ENCODE results near the gene LILRB1. TPM values are rescaled to one million over a fixed set of nuclear protein-coding genes. Genes with fewer than 3 reads are reported as not detected.

Gene LILRB1
- polyA plus RNA-seq, 1 of the 3 experiments (the other 2 are of a cell fraction), result not detected

DNA sequence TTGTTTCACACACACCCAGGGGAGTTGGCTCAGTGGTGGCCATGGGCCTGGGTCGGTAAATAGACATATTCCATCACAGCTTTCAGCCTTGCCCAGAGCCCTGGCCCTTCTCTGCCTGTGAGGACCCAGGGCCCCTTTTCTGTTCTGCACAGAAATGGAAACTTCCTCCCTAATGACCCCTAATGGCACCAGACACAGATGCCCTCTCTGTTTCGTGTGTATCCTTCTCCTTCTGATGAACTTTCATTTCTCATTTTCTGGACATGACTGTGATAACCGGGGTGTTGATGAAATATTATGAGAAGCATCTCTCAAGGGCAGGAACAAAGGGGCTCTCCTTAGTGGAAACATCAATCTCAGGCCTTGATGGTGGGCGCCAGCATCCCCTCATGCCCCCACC is 24.1 kb upstream of the LILRB1 start:
- DNase-seq, result no peak
- TF ChIP-seq RCOR1 (IDR thresholded peaks at IDR 0.05; ENCODE audit: low read length) (no peak), EZH2phosphoT487 (IDR thresholded peaks at IDR 0.05; ENCODE audit: borderline replicate concordance, low read depth) (no peak), CHD2 (IDR thresholded peaks at IDR 0.05; ENCODE audit: low read length, partially characterized antibody) (no peak)
- TF ChIP-seq, protein P1, sequence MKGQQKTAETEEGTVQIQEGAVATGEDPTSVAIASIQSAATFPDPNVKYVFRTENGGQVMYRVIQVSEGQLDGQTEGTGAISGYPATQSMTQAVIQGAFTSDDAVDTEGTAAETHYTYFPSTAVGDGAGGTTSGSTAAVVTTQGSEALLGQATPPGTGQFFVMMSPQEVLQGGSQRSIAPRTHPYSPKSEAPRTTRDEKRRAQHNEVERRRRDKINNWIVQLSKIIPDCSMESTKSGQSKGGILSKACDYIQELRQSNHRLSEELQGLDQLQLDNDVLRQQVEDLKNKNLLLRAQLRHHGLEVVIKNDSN (IDR thresholded peaks at IDR 0.05; ENCODE audit: borderline replicate concordance, low read depth), result no peak
- WGBS (ENCODE audit: low lambda C conversion rate), result 1% methylated on average over 4 of the region's 4 CpGs

DNA sequence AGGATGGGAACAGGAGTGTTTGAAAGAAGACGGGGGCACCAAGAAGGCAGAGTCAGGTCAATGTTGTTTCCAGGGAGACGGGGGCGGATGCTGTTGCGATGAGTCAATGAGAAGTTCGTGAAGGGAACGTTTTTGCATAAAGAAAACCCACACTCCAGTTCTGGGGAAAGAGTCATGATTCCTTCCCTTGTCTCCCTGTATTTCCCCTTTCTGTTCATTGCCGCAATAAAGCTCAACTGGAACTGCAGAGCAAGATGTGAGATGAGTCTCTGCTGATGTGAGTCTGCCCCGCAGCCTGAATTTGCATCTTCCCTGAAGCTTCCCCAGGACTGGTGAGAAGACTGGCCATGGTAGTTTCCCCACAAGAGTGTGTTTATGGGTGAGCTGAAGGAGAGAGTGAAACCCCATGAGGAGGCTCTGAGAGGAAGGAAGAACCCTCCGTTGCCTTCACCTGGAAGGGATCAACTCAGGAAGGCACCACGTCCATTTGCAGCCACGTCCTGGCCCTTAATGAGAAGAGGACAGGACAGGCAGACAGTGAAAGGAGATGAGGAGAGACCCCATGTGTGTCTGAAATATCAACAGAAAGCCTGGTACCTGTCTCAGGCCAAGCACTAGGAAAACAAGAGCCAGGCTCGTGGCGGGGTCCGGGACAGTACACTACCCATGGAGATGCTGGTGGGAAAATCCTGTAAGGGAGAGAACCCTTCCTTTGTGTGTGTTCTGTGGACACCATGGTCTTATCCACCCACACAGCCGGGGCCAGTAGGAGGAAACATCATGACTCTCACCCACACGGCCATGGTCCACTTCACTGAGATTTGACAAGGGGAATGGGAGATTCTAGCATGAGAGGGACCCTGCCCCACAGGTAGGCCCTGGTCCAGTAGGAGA is 23.1 kb upstream of the LILRB1 start:
- POLR2A ChIA-PET, result no interaction called here

More for the DNA sequence above, 24.1 kb upstream of the LILRB1 start:
- Histone ChIP-seq H3K36me3 (replicated peaks in 1 of 2; ENCODE audit: control insufficient read depth in 1 of 2, insufficient read depth in 2 of 2, low read length in 1 of 2) (no peaks in the 10 kb centered on the region), H3K79me2 (ENCODE audit: insufficient read depth) (no peaks in the 10 kb centered on the region), H3K27me3 (ENCODE audit: insufficient read depth) (peaks cover 10% of the 10 kb centered on the region), H3K27ac (ENCODE audit: low read depth in 2 of 2, low read length in 1 of 2) (no peak overlapping the region), H2AFZ (ENCODE audit: low read depth) (no peak overlapping the region), H3F3A (replicated peaks; ENCODE audit: insufficient read depth) (no peaks in the 10 kb centered on the region), H3K4me2 (no peak overlapping the region), H3K9me2 (no peaks in the 10 kb centered on the region), H3K9ac (no peak overlapping the region), H3K9me3 (peaks cover 9% of the 10 kb centered on the region; the same call in 1 of the 2 replicates), H4K20me1 (ENCODE audit: insufficient read depth) (no peaks in the 10 kb centered on the region), H3K4me3 (ENCODE audit: low read depth in 2 of 2, low read length in 1 of 2) (no peak overlapping the region), H3K4me1 (ENCODE audit: control insufficient read depth in 1 of 2, insufficient read depth in 2 of 2, low read depth in 1 of 2, low read length in 1 of 2) (no peaks in the 10 kb centered on the region)
- ChIA-PET POLR2A (no interaction called here), CTCF (no interaction called here)

More for the DNA sequence above, 23.1 kb upstream of the LILRB1 start:
- peaks cover 9% of the 10 kb centered on the region; the same call in 1 of the 2 replicates for H3K9me3 ChIP-seq
- H3K9ac ChIP-seq, result no peak overlapping the region
- H2AFZ ChIP-seq (ENCODE audit: low read depth), result no peak overlapping the region
- TF ChIP-seq RFX5 (IDR thresholded peaks at IDR 0.05; ENCODE audit: low read length) (no peak), RXRA (IDR thresholded peaks at IDR 0.05; ENCODE audit: borderline replicate concordance, low read depth) (no peak), NRF1 (IDR thresholded peaks at IDR 0.05; ENCODE audit: low read depth, low read length) (no peak), TCF12 (IDR thresholded peaks at IDR 0.05) (no peak)
- TF ChIP-seq, protein P1 (IDR thresholded peaks at IDR 0.05; ENCODE audit: borderline replicate concordance, low read depth), result no peak
- TF ChIP-seq, protein P2, sequence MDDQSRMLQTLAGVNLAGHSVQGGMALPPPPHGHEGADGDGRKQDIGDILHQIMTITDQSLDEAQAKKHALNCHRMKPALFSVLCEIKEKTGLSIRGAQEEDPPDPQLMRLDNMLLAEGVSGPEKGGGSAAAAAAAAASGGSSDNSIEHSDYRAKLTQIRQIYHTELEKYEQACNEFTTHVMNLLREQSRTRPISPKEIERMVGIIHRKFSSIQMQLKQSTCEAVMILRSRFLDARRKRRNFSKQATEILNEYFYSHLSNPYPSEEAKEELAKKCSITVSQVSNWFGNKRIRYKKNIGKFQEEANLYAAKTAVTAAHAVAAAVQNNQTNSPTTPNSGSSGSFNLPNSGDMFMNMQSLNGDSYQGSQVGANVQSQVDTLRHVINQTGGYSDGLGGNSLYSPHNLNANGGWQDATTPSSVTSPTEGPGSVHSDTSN (IDR thresholded peaks at IDR 0.05), result no peak
- TF ChIP-seq, protein P3, sequence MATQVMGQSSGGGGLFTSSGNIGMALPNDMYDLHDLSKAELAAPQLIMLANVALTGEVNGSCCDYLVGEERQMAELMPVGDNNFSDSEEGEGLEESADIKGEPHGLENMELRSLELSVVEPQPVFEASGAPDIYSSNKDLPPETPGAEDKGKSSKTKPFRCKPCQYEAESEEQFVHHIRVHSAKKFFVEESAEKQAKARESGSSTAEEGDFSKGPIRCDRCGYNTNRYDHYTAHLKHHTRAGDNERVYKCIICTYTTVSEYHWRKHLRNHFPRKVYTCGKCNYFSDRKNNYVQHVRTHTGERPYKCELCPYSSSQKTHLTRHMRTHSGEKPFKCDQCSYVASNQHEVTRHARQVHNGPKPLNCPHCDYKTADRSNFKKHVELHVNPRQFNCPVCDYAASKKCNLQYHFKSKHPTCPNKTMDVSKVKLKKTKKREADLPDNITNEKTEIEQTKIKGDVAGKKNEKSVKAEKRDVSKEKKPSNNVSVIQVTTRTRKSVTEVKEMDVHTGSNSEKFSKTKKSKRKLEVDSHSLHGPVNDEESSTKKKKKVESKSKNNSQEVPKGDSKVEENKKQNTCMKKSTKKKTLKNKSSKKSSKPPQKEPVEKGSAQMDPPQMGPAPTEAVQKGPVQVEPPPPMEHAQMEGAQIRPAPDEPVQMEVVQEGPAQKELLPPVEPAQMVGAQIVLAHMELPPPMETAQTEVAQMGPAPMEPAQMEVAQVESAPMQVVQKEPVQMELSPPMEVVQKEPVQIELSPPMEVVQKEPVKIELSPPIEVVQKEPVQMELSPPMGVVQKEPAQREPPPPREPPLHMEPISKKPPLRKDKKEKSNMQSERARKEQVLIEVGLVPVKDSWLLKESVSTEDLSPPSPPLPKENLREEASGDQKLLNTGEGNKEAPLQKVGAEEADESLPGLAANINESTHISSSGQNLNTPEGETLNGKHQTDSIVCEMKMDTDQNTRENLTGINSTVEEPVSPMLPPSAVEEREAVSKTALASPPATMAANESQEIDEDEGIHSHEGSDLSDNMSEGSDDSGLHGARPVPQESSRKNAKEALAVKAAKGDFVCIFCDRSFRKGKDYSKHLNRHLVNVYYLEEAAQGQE (IDR thresholded peaks at IDR 0.05; ENCODE audit: low read depth, low read length), result no peak
- H3K4me1 ChIP-seq (ENCODE audit: control insufficient read depth in 1 of 2, insufficient read depth in 2 of 2, low read depth in 1 of 2, low read length in 1 of 2), result no peaks in the 10 kb centered on the region
- no peaks in the 10 kb centered on the region for H3K79me2 ChIP-seq (ENCODE audit: insufficient read depth)
- H3K36me3 ChIP-seq (replicated peaks in 1 of 2; ENCODE audit: control insufficient read depth in 1 of 2, insufficient read depth in 2 of 2, low read length in 1 of 2), result no peaks in the 10 kb centered on the region
- 3% methylated on average over 16 of the region's 16 CpGs for WGBS (ENCODE audit: low lambda C conversion rate)
- H3F3A ChIP-seq (replicated peaks; ENCODE audit: insufficient read depth), result no peaks in the 10 kb centered on the region
- no peak for DNase-seq
- no peak overlapping the region for H3K27ac ChIP-seq (ENCODE audit: low read depth in 2 of 2, low read length in 1 of 2)
- no peak overlapping the region for H3K4me2 ChIP-seq
- CTCF ChIA-PET, result no interaction called here
- H4K20me1 ChIP-seq (ENCODE audit: insufficient read depth), result no peaks in the 10 kb centered on the region
- H3K9me2 ChIP-seq, result no peaks in the 10 kb centered on the region
- no peak overlapping the region for H3K4me3 ChIP-seq (ENCODE audit: low read depth in 2 of 2, low read length in 1 of 2)
- H3K27me3 ChIP-seq (ENCODE audit: insufficient read depth), result peaks cover 10% of the 10 kb centered on the region

All from SK-N-SH (cell line).